ENCODE measurements around the gene PCDH19. TPM values are rescaled to one million over a fixed set of nuclear protein-coding genes. Genes with fewer than 3 reads are reported as not detected.
A peak's percentile ranks its signal among the peaks of the same experiment; 100 is the strongest.

The PCDH19 gene
- total and polyA plus RNA-seq, 2 experiments from 2014 or later: 0.87 to 1.4 TPM

DNA sequence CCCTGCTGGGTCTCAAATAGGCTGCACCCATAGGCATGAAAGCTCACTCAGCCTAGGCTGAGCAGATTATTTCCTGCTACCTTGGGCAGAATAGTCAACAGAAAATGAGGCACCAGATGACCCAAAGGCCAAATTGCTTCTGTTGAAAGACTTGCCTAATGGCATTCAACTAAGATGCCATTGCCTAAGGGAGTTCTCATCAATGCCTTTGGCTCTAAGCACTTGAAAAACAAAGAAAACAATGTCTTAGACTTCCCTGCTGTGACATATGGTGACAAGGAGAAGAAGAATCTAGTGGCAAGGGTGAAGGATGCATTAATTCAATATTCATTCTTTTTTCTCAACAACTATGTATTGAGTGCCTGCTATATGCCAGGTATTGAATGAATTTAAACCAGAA lies 25.7 kb upstream of the PCDH19 start (continued):
- TF ChIP-seq ZNF462 (CRISPR knock-in tag; IDR thresholded peaks at IDR 0.05) (no peak), NANOG (IDR thresholded peaks at IDR 0.05; ENCODE audit: borderline replicate concordance) (no peak)

GRCh38 chrX:100424012-100424411 lies 13.9 kb upstream of the PCDH19 start:
- peak; percentile 85 for ATAC-seq
- Mint-ChIP-seq H3K4me1 (peaks cover 3% of the 10 kb centered on the region; the same call in 1 of the 3 replicates), H3K27me3 (ENCODE audit: insufficient read depth, low read depth, poor library complexity) (no peaks in the 10 kb centered on the region), H3K36me3 (ENCODE audit: low read depth) (no peaks in the 10 kb centered on the region), H3K4me3 (no peak overlapping the region), H3K9me3 (no peaks in the 10 kb centered on the region), H3K27ac (no peak overlapping the region)
- Histone ChIP-seq H3F3A (replicated peaks; ENCODE audit: low read depth) (no peaks in the 10 kb centered on the region), H3K79me2 (replicated peaks; ENCODE audit: insufficient read depth) (no peaks in the 10 kb centered on the region), H2AFZ (peak overlapping the region; percentile 80; the same call in 1 of the 2 replicates), H4K20me1 (replicated peaks; ENCODE audit: insufficient read depth) (no peaks in the 10 kb centered on the region), H3K4me2 (no peak overlapping the region), H3K27ac (ENCODE audit: low read depth) (no peak overlapping the region), H3K36me3 (ENCODE audit: insufficient read depth) (no peaks in the 10 kb centered on the region), H3K9me2 (ENCODE audit: insufficient read depth) (no peaks in the 10 kb centered on the region), H3K4me3 (no peak overlapping the region), H3K27me3 (ENCODE audit: insufficient read depth) (no peaks in the 10 kb centered on the region), H3K4me1 (ENCODE audit: insufficient read depth) (peaks cover under 1% of the 10 kb centered on the region; the same call in 1 of the 2 replicates)
- no peak for TF ChIP-seq POLR2AphosphoS5 (IDR thresholded peaks at IDR 0.05; ENCODE audit: low read depth)
- no peak for TF ChIP-seq CREB1 (CRISPR knock-in tag; IDR thresholded peaks at IDR 0.05; ENCODE audit: low read depth)
- TF ChIP-seq, protein P1, sequence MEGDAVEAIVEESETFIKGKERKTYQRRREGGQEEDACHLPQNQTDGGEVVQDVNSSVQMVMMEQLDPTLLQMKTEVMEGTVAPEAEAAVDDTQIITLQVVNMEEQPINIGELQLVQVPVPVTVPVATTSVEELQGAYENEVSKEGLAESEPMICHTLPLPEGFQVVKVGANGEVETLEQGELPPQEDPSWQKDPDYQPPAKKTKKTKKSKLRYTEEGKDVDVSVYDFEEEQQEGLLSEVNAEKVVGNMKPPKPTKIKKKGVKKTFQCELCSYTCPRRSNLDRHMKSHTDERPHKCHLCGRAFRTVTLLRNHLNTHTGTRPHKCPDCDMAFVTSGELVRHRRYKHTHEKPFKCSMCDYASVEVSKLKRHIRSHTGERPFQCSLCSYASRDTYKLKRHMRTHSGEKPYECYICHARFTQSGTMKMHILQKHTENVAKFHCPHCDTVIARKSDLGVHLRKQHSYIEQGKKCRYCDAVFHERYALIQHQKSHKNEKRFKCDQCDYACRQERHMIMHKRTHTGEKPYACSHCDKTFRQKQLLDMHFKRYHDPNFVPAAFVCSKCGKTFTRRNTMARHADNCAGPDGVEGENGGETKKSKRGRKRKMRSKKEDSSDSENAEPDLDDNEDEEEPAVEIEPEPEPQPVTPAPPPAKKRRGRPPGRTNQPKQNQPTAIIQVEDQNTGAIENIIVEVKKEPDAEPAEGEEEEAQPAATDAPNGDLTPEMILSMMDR (conservative IDR thresholded peaks at IDR 0.05; ENCODE audit: low read depth in 2 of 2): peak; percentile 49 to 78
- peak; percentile 58 for DNase-seq (ENCODE audit: low spot score)
